ENCODE data around the gene IL1RL2. TPM values are rescaled to one million over a fixed set of nuclear protein-coding genes. Genes with fewer than 3 reads are reported as not detected.

The IL1RL2 gene
- total RNA-seq, 4 donors from 2014 or later: 2.2 to 6.2 (median 3.7) TPM

- intact Hi-C loops (cut with DNase I): no loop called here
- 72 to 76% methylated on average over 5 of the region's 5 CpGs for whole genome bisulfite sequencing, 2 donors
- H3K4me3 ChIP-seq (replicated peaks in 1 of 3): no peak overlapping the region
Measured at GRCh38 chr2:102271844-102272243, 85.0 kb downstream of the IL1RL2 start.

GRCh38 chr2:102273619-102274211 is 86.9 kb downstream of the IL1RL2 start:
- Histone ChIP-seq H3K27ac (no peak overlapping the region), H3K36me3 (no peaks in the 10 kb centered on the region), H3K4me3 (replicated peaks in 1 of 3) (no peak overlapping the region), H3K27me3 (no peaks in the 10 kb centered on the region), H3K9me3 (no peaks in the 10 kb centered on the region), H3K4me1 (no peaks in the 10 kb centered on the region)
- DNase-seq: no peak
- no peak for TF ChIP-seq POLR2A (IDR thresholded peaks at IDR 0.05)
- no peak for TF ChIP-seq CTCF (IDR thresholded peaks at IDR 0.05)
- WGBS, 2 donors: 67 to 70% methylated on average over 6 of the region's 6 CpGs
- intact Hi-C loops (cut with DNase I): no loop called here

More at GRCh38 chr2:102271844-102272243, 85.0 kb downstream of the IL1RL2 start:
- Histone ChIP-seq H3K4me1 (no peaks in the 10 kb centered on the region), H3K27ac (no peak overlapping the region), H3K9me3 (no peaks in the 10 kb centered on the region), H3K27me3 (no peaks in the 10 kb centered on the region), H3K36me3 (no peaks in the 10 kb centered on the region)
- no peak for DNase-seq
- no peak for TF ChIP-seq POLR2A (IDR thresholded peaks at IDR 0.05)
- TF ChIP-seq CTCF (IDR thresholded peaks at IDR 0.05): no peak

- intact Hi-C loops (cut with DNase I): no loop called here
- no peaks in the 10 kb centered on the region for H3K36me3 ChIP-seq
- 94 to 99% methylated on average over 2 of the region's 2 CpGs for WGBS, 2 donors
Measured at GRCh38 chr2:102276549-102277201, 89.9 kb downstream of the IL1RL2 start.

GRCh38 chr2:102277202-102277700 is 90.4 kb downstream of the IL1RL2 start:
- no peak for DNase-seq
- Histone ChIP-seq H3K36me3 (no peaks in the 10 kb centered on the region), H3K4me1 (no peaks in the 10 kb centered on the region), H3K27me3 (no peaks in the 10 kb centered on the region), H3K4me3 (replicated peaks in 1 of 3) (no peak overlapping the region), H3K9me3 (no peaks in the 10 kb centered on the region), H3K27ac (no peak overlapping the region)
- WGBS, 2 donors: 48 to 79% methylated on average over 1 of the region's 1 CpG
- intact Hi-C loops (cut with DNase I): no loop called here
- TF ChIP-seq CTCF (IDR thresholded peaks at IDR 0.05) (no peak), POLR2A (IDR thresholded peaks at IDR 0.05) (no peak)

More at GRCh38 chr2:102276549-102277201, 89.9 kb downstream of the IL1RL2 start:
- H3K4me3 ChIP-seq (replicated peaks in 1 of 3): no peak overlapping the region
- no peak for DNase-seq
- no peaks in the 10 kb centered on the region for H3K9me3 ChIP-seq
- H3K27me3 ChIP-seq: no peaks in the 10 kb centered on the region
- H3K4me1 ChIP-seq: no peaks in the 10 kb centered on the region
- H3K27ac ChIP-seq: no peak overlapping the region
- no peak for TF ChIP-seq POLR2A (IDR thresholded peaks at IDR 0.05)
- TF ChIP-seq CTCF (IDR thresholded peaks at IDR 0.05): no peak

- no peaks in the 10 kb centered on the region for H3K9me3 ChIP-seq
- no peaks in the 10 kb centered on the region for H3K27me3 ChIP-seq
- WGBS, 2 donors: 85 to 94% methylated on average over 3 of the region's 3 CpGs
- no peaks in the 10 kb centered on the region for H3K4me1 ChIP-seq
- no peak for DNase-seq
- H3K36me3 ChIP-seq: no peaks in the 10 kb centered on the region
- intact Hi-C loops (cut with DNase I): no loop called here
- no peak overlapping the region for H3K27ac ChIP-seq
- TF ChIP-seq POLR2A (IDR thresholded peaks at IDR 0.05): no peak
- TF ChIP-seq CTCF (IDR thresholded peaks at IDR 0.05): no peak
- H3K4me3 ChIP-seq (replicated peaks in 1 of 3): no peak overlapping the region
Measured at GRCh38 chr2:102278720-102279390, 92.0 kb downstream of the IL1RL2 start.

Data from thyroid gland (tissue), 4 donors.